ENCODE data around the gene DDX1.

Gene DDX1

DNA sequence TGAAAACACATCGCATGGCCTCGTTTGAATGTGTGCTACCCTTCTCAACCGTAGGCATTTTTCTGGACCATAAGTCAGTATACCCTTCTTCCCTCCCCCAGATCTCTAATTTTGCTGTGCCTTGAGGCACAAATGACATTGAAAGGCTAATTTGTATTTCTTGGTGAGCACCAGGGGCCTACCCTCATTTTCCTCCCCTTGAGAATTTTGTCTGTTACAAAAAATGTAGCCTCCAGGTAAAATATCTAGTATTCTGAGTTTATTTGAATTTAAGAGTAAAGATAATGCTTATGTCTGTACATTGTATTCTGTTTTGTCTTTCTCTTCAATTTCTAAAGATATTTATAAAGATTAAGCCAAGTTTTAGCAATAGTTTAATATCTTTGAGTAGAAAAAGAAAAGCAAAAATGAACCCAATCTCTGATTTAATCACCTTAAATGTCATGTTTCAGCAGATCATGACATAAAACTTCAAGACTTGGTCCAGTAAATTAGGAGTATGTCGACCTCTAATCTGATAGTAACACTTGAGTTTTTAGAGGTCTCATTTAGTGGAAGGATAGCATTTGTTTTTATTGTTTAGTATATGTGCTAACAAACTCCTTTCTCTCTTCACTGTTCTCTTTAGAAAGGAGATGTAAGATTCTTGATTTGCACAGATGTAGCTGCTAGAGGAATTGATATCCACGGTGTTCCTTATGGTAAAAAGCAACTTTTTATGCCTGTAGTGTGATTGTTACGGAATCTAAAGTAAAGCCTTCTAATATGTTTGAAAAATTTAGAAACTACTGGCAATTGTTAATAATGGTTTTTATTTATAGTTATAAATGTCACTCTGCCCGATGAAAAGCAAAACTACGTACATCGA, 36.4 kb downstream of the DDX1 start:
- Histone ChIP-seq H3K27ac (ENCODE audit: insufficient read depth, low read length, poor library complexity, severe bottlenecking) (no peak overlapping the region), H3K4me3 (ENCODE audit: insufficient read depth, low read depth, low read length, poor library complexity, severe bottlenecking) (no peak overlapping the region), H3K27me3 (replicated peaks; ENCODE audit: control insufficient read depth, insufficient read depth, low read length, poor library complexity, severe bottlenecking) (no peaks in the 10 kb centered on the region), H3K4me1 (ENCODE audit: control insufficient read depth, insufficient read depth, low read length, poor library complexity, severe bottlenecking) (no peaks in the 10 kb centered on the region), H3K9me3 (ENCODE audit: control insufficient read depth, low read length) (no peaks in the 10 kb centered on the region), H3K36me3 (ENCODE audit: control insufficient read depth, insufficient read depth, low read length) (peaks cover 81% of the 10 kb centered on the region)
- no peak for DNase-seq

DNA sequence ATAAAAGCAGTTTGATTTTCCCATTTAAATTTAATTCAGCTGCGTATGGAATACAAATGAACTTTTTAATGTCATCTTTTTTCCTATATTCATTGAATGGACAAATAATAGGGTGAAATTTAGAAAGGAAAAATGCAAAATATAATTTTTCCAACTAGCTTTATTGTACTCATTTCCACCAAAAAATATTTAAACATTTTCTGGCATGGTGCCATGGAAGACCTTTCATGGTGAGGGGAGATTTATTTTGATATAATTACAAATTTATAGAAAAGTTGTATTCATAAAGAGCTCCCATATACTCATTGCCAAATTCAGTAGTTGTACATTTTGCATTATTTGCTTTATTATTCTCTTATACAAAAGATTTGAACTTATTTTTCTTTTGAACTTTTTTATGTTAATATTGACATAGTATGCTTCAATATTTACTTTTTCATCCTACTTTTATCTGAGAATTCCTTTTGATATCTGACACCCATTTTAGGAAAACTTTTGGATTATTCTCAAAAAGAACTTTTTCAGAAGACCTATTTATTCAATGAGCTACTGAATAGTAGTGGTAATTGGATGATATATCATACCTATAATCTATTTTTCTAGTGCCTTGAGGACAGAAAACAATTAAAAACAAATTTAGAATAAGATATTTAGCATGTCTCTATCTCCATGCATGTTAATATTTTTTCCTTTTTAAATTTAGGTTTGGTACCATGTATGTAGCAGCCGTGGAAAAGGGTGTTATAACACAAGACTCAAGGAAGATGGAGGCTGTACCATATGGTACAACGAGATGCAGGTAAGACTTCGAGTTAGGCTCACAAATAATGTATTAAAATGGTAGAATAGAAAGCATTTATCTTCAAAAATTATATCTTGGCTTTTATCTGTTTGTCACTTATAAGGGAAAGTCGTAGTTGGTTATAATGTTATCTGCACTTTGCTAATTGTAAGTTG, 37.5 kb downstream of the DDX1 start:
- H3K27me3 ChIP-seq (replicated peaks; ENCODE audit: control insufficient read depth, insufficient read depth, low read length, poor library complexity, severe bottlenecking), result no peaks in the 10 kb centered on the region
- no peak for DNase-seq
- H3K4me1 ChIP-seq (ENCODE audit: control insufficient read depth, insufficient read depth, low read length, poor library complexity, severe bottlenecking), result no peaks in the 10 kb centered on the region
- H3K36me3 ChIP-seq (ENCODE audit: control insufficient read depth, insufficient read depth, low read length), result peaks cover 83% of the 10 kb centered on the region
- H3K4me3 ChIP-seq (ENCODE audit: insufficient read depth, low read depth, low read length, poor library complexity, severe bottlenecking), result no peak overlapping the region
- no peaks in the 10 kb centered on the region for H3K9me3 ChIP-seq (ENCODE audit: control insufficient read depth, low read length)
- H3K27ac ChIP-seq (ENCODE audit: insufficient read depth, low read length, poor library complexity, severe bottlenecking), result no peak overlapping the region

DNA sequence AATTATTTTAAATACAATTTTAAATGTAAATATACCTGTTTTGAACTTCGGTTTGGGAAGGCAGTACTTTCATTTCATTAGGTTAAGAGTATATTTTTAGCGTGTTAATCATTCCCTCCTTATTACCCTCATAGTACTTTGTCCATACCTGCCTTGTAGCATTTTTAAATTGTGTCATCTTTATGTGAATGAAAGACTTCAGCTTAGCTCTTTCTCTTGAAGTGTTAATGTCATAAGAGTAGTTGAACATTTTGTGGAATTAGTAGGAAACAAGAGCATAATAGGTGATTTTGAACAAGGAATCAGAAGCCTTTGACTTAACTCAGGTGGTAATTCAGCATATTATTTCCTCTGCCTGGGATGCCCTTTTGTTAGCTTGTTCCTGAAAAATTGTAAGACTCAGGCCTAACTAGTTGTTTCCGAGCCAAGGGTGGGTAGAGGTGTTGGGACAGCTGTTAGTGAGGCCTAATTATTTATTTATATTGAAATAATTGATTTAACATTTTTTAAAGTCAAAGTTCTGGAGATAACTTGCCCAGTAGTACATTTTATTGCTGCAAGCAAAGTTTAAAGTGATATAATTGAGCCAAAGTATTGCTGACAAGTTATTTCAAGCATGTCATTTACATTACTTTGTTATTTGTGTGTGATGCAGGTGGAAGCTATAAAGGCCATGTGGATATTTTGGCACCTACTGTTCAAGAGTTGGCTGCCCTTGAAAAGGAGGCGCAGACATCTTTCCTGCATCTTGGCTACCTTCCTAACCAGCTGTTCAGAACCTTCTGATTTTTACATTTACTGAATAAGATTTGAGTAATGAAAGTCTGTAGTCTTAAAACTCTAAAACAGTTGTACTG, 38.7 kb downstream of the DDX1 start:
- H3K27me3 ChIP-seq (replicated peaks; ENCODE audit: control insufficient read depth, insufficient read depth, low read length, poor library complexity, severe bottlenecking), result no peaks in the 10 kb centered on the region
- H3K27ac ChIP-seq (ENCODE audit: insufficient read depth, low read length, poor library complexity, severe bottlenecking), result no peak overlapping the region
- DNase-seq, result no peak
- H3K9me3 ChIP-seq (ENCODE audit: control insufficient read depth, low read length), result no peaks in the 10 kb centered on the region
- H3K36me3 ChIP-seq (ENCODE audit: control insufficient read depth, insufficient read depth, low read length), result peaks cover 72% of the 10 kb centered on the region
- H3K4me1 ChIP-seq (ENCODE audit: control insufficient read depth, insufficient read depth, low read length, poor library complexity, severe bottlenecking), result no peaks in the 10 kb centered on the region
- no peak overlapping the region for H3K4me3 ChIP-seq (ENCODE audit: insufficient read depth, low read depth, low read length, poor library complexity, severe bottlenecking)

DNA sequence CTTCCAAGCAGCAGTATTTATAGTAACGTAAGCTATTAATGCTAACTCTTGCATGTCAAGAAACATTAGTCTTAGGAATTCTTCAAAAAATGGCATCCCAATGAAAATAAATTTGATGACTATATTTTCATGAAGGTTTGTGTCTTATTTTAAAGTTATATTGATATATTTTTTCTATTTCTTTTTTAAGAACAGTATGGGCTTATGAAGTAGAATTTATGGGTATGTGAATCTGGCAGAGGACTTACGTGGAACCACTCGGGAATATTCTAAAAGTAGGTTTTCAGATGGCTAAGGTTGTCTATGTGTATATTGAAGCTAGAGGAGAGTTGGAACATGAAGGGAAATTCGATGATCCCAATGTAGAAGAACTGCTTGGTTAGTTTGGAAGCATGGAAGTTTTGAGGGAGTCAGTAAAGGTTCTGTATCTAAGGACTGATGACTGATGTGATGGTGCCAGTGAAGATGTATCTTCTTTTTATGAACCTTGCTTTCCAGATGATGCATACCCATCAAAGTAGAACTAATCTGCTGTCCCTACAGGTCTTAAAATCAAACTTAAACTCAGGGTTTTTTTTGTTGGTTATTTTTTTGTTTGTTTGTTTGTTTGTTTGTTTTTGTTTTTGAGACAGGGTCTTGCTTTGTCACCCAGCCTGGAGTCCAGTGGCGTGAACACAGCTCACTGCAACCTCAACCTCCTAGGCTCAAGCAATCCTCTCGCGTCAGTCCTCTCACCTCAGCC, 39.5 kb downstream of the DDX1 start:
- no peaks in the 10 kb centered on the region for H3K4me1 ChIP-seq (ENCODE audit: control insufficient read depth, insufficient read depth, low read length, poor library complexity, severe bottlenecking)
- peaks cover 70% of the 10 kb centered on the region for H3K36me3 ChIP-seq (ENCODE audit: control insufficient read depth, insufficient read depth, low read length)
- DNase-seq, result no peak
- H3K9me3 ChIP-seq (ENCODE audit: control insufficient read depth, low read length), result no peaks in the 10 kb centered on the region
- no peak overlapping the region for H3K4me3 ChIP-seq (ENCODE audit: insufficient read depth, low read depth, low read length, poor library complexity, severe bottlenecking)
- H3K27ac ChIP-seq (ENCODE audit: insufficient read depth, low read length, poor library complexity, severe bottlenecking), result no peak overlapping the region
- no peaks in the 10 kb centered on the region for H3K27me3 ChIP-seq (replicated peaks; ENCODE audit: control insufficient read depth, insufficient read depth, low read length, poor library complexity, severe bottlenecking)

DNA sequence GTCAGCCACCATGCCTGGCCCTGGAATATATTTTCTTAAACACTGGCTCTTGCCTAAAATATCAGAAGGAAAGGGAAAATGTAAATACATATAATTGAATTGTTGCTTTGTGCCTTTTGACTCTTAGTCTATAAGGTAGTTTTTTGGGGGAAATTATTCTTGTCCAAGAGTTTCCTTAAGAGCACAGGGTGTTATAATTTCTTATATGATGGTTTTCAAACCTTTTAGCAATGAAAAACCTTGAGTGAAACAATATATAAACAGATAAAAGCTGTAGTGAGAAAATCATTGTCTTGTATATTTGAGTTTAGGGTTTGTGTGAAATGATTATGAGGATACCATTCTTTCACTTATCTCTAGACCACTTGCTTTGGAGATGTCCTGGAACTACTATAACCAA, 40.2 kb downstream of the DDX1 start:
- no peaks in the 10 kb centered on the region for H3K4me1 ChIP-seq (ENCODE audit: control insufficient read depth, insufficient read depth, low read length, poor library complexity, severe bottlenecking)
- H3K27ac ChIP-seq (ENCODE audit: insufficient read depth, low read length, poor library complexity, severe bottlenecking), result no peak overlapping the region
- no peak for DNase-seq
- H3K36me3 ChIP-seq (ENCODE audit: control insufficient read depth, insufficient read depth, low read length), result peaks cover 64% of the 10 kb centered on the region
- no peaks in the 10 kb centered on the region for H3K9me3 ChIP-seq (ENCODE audit: control insufficient read depth, low read length)
- no peaks in the 10 kb centered on the region for H3K27me3 ChIP-seq (replicated peaks; ENCODE audit: control insufficient read depth, insufficient read depth, low read length, poor library complexity, severe bottlenecking)
- H3K4me3 ChIP-seq (ENCODE audit: insufficient read depth, low read depth, low read length, poor library complexity, severe bottlenecking), result no peak overlapping the region

DNA sequence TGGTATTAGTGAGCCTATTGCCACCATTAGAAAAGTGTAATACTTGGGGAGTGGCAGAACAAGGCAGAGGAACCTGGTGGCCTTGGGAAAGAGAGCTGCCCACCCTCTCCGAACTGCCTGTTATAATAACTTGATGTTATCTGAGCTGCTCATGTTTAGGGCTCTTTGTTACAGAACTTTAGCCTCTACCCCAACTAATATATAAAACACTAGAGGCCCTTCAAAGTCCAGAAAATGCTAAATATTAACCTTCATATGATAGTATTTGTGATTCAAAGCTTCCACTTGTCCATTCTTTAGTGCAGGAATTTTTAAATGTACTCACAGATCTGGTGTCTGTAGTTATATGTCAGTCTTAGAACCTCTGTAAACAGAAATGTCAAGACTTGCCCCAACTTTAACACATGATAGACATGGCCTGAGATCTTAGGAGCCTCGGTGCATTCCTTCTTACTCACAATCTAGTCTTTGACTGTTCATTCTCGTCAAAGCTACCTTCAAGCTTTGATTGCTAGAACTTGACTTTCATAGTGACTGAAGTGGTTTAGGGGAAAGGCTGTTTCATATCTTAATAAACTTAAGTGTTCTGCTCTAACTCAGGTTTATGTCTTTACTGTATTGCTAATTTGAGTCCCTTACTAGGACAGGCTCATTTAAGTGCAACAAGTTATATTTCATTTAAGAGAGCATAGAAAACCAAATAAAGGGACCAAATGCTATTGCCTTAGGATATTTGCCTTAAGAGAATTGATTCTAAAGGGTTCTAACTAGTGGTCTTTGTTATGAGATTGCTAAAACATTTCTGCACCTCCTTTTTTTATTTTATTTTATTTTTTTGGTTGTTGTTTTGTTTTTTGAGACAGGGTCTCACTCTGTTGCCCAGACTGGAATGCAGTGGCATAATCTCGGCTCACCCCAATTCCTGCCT, 41.6 kb downstream of the DDX1 start:
- H3K27ac ChIP-seq (ENCODE audit: insufficient read depth, low read length, poor library complexity, severe bottlenecking), result no peak overlapping the region
- H3K27me3 ChIP-seq (replicated peaks; ENCODE audit: control insufficient read depth, insufficient read depth, low read length, poor library complexity, severe bottlenecking), result no peaks in the 10 kb centered on the region
- peaks cover 55% of the 10 kb centered on the region for H3K36me3 ChIP-seq (ENCODE audit: control insufficient read depth, insufficient read depth, low read length)
- no peaks in the 10 kb centered on the region for H3K4me1 ChIP-seq (ENCODE audit: control insufficient read depth, insufficient read depth, low read length, poor library complexity, severe bottlenecking)
- DNase-seq, result no peak
- H3K4me3 ChIP-seq (ENCODE audit: insufficient read depth, low read depth, low read length, poor library complexity, severe bottlenecking), result no peak overlapping the region
- H3K9me3 ChIP-seq (ENCODE audit: control insufficient read depth, low read length), result no peaks in the 10 kb centered on the region

DNA sequence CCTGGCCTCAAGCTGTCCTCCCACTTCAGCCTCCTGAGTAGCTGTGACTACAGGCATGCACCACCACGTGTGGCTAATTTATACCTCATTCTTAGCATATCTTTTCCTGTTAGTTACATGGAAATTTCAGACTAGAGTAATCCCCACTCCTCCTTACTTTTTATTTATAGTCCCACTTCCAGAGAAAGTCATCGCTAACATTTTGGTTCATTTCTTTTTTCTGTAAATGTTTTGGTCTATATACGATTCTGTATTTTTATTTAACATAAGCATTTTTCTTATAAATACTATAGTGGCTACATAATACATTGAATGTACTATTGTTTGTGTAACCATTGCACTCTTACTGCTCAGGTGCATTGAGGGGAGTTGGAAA, 42.3 kb downstream of the DDX1 start:
- Histone ChIP-seq H3K27me3 (replicated peaks; ENCODE audit: control insufficient read depth, insufficient read depth, low read length, poor library complexity, severe bottlenecking) (no peaks in the 10 kb centered on the region), H3K27ac (ENCODE audit: insufficient read depth, low read length, poor library complexity, severe bottlenecking) (no peak overlapping the region), H3K36me3 (ENCODE audit: control insufficient read depth, insufficient read depth, low read length) (peaks cover 49% of the 10 kb centered on the region), H3K9me3 (ENCODE audit: control insufficient read depth, low read length) (no peaks in the 10 kb centered on the region), H3K4me1 (ENCODE audit: control insufficient read depth, insufficient read depth, low read length, poor library complexity, severe bottlenecking) (no peaks in the 10 kb centered on the region), H3K4me3 (ENCODE audit: insufficient read depth, low read depth, low read length, poor library complexity, severe bottlenecking) (no peak overlapping the region)
- DNase-seq, result no peak

DNA sequence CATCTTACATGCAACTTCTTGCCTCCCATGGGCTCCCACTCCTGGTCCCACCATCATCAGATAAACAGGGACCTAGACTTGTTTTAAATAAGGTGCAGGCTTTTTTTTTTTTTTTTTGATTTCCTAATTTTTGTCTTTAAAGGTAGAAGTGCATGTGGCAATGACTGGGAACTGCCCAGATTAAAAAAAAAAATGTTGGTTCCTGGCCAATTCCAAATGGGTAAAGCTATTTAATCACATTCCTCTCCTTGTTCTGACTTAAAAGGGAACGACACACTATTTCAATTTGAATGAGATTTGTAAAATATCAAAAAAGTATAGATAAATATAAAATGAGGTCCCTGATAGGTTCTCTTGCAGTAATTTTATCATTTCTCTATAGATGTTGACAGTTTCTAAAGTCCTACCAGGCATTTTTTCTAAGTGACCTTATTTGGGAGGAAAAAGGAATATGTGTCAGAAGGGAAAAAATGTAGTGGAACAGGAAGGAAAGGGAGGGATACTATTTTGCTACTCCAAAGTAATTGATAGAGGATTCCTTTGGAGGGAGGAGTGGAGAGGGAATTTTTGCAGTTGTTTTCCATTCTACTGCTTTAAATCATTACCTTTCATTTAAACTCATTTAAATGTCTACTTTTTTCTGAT, 43.3 kb downstream of the DDX1 start:
- no peak for DNase-seq
- Histone ChIP-seq H3K4me1 (ENCODE audit: control insufficient read depth, insufficient read depth, low read length, poor library complexity, severe bottlenecking) (no peaks in the 10 kb centered on the region), H3K4me3 (ENCODE audit: insufficient read depth, low read depth, low read length, poor library complexity, severe bottlenecking) (no peak overlapping the region), H3K9me3 (ENCODE audit: control insufficient read depth, low read length) (no peaks in the 10 kb centered on the region), H3K27ac (ENCODE audit: insufficient read depth, low read length, poor library complexity, severe bottlenecking) (no peak overlapping the region), H3K27me3 (replicated peaks; ENCODE audit: control insufficient read depth, insufficient read depth, low read length, poor library complexity, severe bottlenecking) (no peaks in the 10 kb centered on the region), H3K36me3 (ENCODE audit: control insufficient read depth, insufficient read depth, low read length) (peaks cover 41% of the 10 kb centered on the region)

All from effector memory CD4-positive, alpha-beta T cell (primary cell).